ENCODE data around the gene TRHDE. TPM values are rescaled to one million over a fixed set of nuclear protein-coding genes. Genes with fewer than 3 reads are reported as not detected.

TRHDE gene
- polyA plus RNA-seq, 12 donors: 0.21 to 3.0 (median 0.82) TPM; not detected in 1

GRCh38 chr12:72444125-72444524 is 172.0 kb downstream of the TRHDE start:
- no peak for DNase-seq

- DNase-seq: no peak
Measured at GRCh38 chr12:72444566-72444965, 172.4 kb downstream of the TRHDE start.

- DNase-seq: no peak
Measured at GRCh38 chr12:72448089-72448488, 175.9 kb downstream of the TRHDE start.

GRCh38 chr12:72448805-72449204 is 176.6 kb downstream of the TRHDE start:
- no peak for DNase-seq

GRCh38 chr12:72453066-72453465 is 180.9 kb downstream of the TRHDE start:
- no peak for DNase-seq

- DNase-seq: no peak
Measured at GRCh38 chr12:72453550-72453949, 181.4 kb downstream of the TRHDE start.

GRCh38 chr12:72464471-72464870 is 192.3 kb downstream of the TRHDE start:
- DNase-seq: no peak

- DNase-seq: no peak
Measured at GRCh38 chr12:72465155-72465554, 193.0 kb downstream of the TRHDE start.

- DNase-seq: no peak
Measured at GRCh38 chr12:72465940-72466630, 193.9 kb downstream of the TRHDE start.

GRCh38 chr12:72467985-72468384 is 195.8 kb downstream of the TRHDE start:
- DNase-seq: no peak

GRCh38 chr12:72468505-72468904 is 196.3 kb downstream of the TRHDE start:
- DNase-seq: no peak

GRCh38 chr12:72471806-72472205 is 199.6 kb downstream of the TRHDE start:
- DNase-seq: no peak

- no peak for DNase-seq
Measured at GRCh38 chr12:72472350-72472749, 200.2 kb downstream of the TRHDE start.

- DNase-seq: no peak
Measured at GRCh38 chr12:72476301-72476700, 204.1 kb downstream of the TRHDE start.

GRCh38 chr12:72485017-72485701 is 213.0 kb downstream of the TRHDE start:
- DNase-seq: no peak

- peak; percentile 46 for DNase-seq
Measured at GRCh38 chr12:72491426-72491825, 219.3 kb downstream of the TRHDE start.

GRCh38 chr12:72493407-72493806 is 221.2 kb downstream of the TRHDE start:
- no peak for DNase-seq

GRCh38 chr12:72498354-72498753 is 226.2 kb downstream of the TRHDE start:
- DNase-seq: no peak

- DNase-seq: no peak
Measured at GRCh38 chr12:72499244-72499643, 227.1 kb downstream of the TRHDE start.

GRCh38 chr12:72502546-72502945 is 230.4 kb downstream of the TRHDE start:
- no peak for DNase-seq

GRCh38 chr12:72505227-72505626 is 233.1 kb downstream of the TRHDE start:
- DNase-seq: no peak

- DNase-seq: no peak
Measured at GRCh38 chr12:72509891-72510290, 237.7 kb downstream of the TRHDE start.

- DNase-seq: no peak
Measured at GRCh38 chr12:72510772-72511171, 238.6 kb downstream of the TRHDE start.

- DNase-seq: no peak
Measured at GRCh38 chr12:72511498-72511897, 239.3 kb downstream of the TRHDE start.
